OCI-LY1 (cell line): Measurements from ENCODE around the gene FREM3.

Source experiments
- EZH2 ChIP-seq: fragments of 200-600 bp; sonication (generic), shearing (Covaris generic); IDR thresholded peaks from 2 replicates; pipeline ENCODE4 v1.8.0; 2017; ENCODE audit warnings: borderline replicate concordance, mixed run types, mild to moderate bottlenecking, antibody characterized with exemption, low read length, moderate library complexity, mixed read lengths
- TF ChIP-seq, protein P1 (sequence below): fragments of 200-600 bp; sonication (generic), shearing (Covaris generic); IDR thresholded peaks from 2 replicates; pipeline ENCODE4 v1.5.1; 2017; ENCODE audit warnings: mild to moderate bottlenecking, antibody characterized with exemption, low read length, moderate library complexity, mixed read lengths

DNA sequence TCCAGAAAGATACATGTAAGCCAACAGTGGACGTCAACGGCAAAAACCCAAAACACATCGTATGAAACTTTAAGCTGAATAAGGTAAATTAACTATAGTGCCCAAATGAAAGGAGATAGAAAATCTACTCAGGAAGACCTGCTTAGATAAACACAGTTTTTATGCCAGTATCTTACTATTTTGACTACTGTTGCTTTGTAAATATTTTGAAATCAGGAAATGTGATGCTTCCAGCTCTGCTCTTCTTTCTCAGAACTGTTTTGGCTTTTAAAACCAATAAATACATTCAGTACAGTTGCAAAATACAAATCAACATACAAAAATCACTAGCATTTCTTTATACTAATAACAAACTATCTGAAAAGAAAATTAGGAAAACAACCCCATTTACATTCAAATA lies 103.2 kb downstream of the FREM3 start:
- TF ChIP-seq, protein P1, sequence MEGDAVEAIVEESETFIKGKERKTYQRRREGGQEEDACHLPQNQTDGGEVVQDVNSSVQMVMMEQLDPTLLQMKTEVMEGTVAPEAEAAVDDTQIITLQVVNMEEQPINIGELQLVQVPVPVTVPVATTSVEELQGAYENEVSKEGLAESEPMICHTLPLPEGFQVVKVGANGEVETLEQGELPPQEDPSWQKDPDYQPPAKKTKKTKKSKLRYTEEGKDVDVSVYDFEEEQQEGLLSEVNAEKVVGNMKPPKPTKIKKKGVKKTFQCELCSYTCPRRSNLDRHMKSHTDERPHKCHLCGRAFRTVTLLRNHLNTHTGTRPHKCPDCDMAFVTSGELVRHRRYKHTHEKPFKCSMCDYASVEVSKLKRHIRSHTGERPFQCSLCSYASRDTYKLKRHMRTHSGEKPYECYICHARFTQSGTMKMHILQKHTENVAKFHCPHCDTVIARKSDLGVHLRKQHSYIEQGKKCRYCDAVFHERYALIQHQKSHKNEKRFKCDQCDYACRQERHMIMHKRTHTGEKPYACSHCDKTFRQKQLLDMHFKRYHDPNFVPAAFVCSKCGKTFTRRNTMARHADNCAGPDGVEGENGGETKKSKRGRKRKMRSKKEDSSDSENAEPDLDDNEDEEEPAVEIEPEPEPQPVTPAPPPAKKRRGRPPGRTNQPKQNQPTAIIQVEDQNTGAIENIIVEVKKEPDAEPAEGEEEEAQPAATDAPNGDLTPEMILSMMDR, result no peak
- no peak for TF ChIP-seq EZH2
